HepG2 (cell line): ENCODE measurements around the gene PRKCE.

ENCODE experiments used
- CTCF ChIP-seq: sonication (generic); formaldehyde crosslinking; IDR thresholded peaks from 2 replicates; pipeline ENCODE4 v1.5.0; 2020; ENCODE audit warnings: mild to moderate bottlenecking, missing genetic modification reagents, moderate library complexity
- DBP ChIP-seq: sonication (generic); formaldehyde crosslinking; IDR thresholded peaks from 2 replicates; pipeline ENCODE4 v1.4.0; 2020; ENCODE audit warnings: missing genetic modification reagents; ENCODE audit errors: not compliant biosample characterization
- FLYWCH1 ChIP-seq: sonication (generic); formaldehyde crosslinking; IDR thresholded peaks from 2 replicates; pipeline ENCODE4 v1.8.1; 2023; ENCODE audit warnings: mild to moderate bottlenecking, missing genetic modification reagents
- NFRKB ChIP-seq: fragments of 450-650 bp; IDR thresholded peaks from 2 replicates; pipeline ENCODE4 v1.6.1; 2017
- PHF8 ChIP-seq: sonication (generic); formaldehyde crosslinking; IDR thresholded peaks from 2 replicates; pipeline ENCODE4 v1.5.0; 2020; ENCODE audit warnings: missing genetic modification reagents
- TARDBP ChIP-seq: sonication (generic); formaldehyde crosslinking; IDR thresholded peaks from 2 replicates; pipeline ENCODE4 v1.8.0; 2022; ENCODE audit warnings: mild to moderate bottlenecking, missing genetic modification reagents

GRCh38 chr2:45844796-45845457 lies 193.5 kb downstream of the PRKCE start:
- TF ChIP-seq FLYWCH1 (CRISPR knock-in tag) = no peak
- TF ChIP-seq CTCF (CRISPR knock-in tag) = no peak
- TF ChIP-seq DBP (CRISPR knock-in tag) = no peak
- no peak for TF ChIP-seq PHF8 (CRISPR knock-in tag)
- TF ChIP-seq TARDBP (CRISPR knock-in tag) = no peak
- TF ChIP-seq NFRKB = no peak
